Activated CD4-positive, alpha-beta memory T cell treated with anti-CD3 and anti-CD28 coated beads for 36 hours (primary cell): ENCODE results near the gene CDT1. TPM values are rescaled to one million over a fixed set of nuclear protein-coding genes. Genes with fewer than 3 reads are reported as not detected.

ENCODE experiments used
- CTCF ChIA-PET: fragments of 350-600 bp; sonication (Branson Sonifier 250); formaldehyde crosslinking; loops from one replicate; lab custom pipeline; 2021; ENCODE audit warnings: antibody characterized with exemption, inconsistent platforms; lab: Charles Lee
- POLR2A ChIA-PET: fragments of 350-600 bp; sonication (Branson Sonifier 250); formaldehyde crosslinking; loops from one replicate; lab custom pipeline; 2021; ENCODE audit warnings: antibody characterized with exemption; lab: Charles Lee
- DNase-seq: peaks from one replicate; pipeline ENCODE4 v3.0.0-alpha.2; 2020
- H3K27ac Mint-ChIP-seq: one replicate; pipeline ENCODE4 v1.8.0; 2021; ENCODE audit warnings: mixed read lengths
- H3K27me3 Mint-ChIP-seq: one replicate; pipeline ENCODE4 v1.8.0; 2021; ENCODE audit warnings: mixed read lengths
- H3K36me3 Mint-ChIP-seq: one replicate; pipeline ENCODE4 v1.8.0; 2021; ENCODE audit warnings: mixed read lengths
- H3K4me1 Mint-ChIP-seq: one replicate; pipeline ENCODE4 v1.8.0; 2021; ENCODE audit warnings: low read depth, mixed read lengths
- H3K4me3 Mint-ChIP-seq: one replicate; pipeline ENCODE4 v1.8.0; 2021; ENCODE audit warnings: mild to moderate bottlenecking, mixed read lengths
- H3K9me3 Mint-ChIP-seq: one replicate; pipeline ENCODE4 v1.8.0; 2021; ENCODE audit warnings: mixed read lengths
- intact Hi-C: fragments of 100-400 bp; cut with micrococcal nuclease; formaldehyde crosslinking; loops from one replicate; pipeline ENCODE4 v1.15.1; 2023
- total RNA-seq, 2 experiments: library from RNA; stranded (reverse); gene quantifications; one replicate each; pipeline ENCODE4 v1.2.3, GENCODE V29; 2021

Gene CDT1
- 100 to 1,000 TPM; 169 to 183 TPM for total RNA-seq

GRCh38 chr16:88803264-88803987 is at the start of gene CDT1:
TSS of gene CDT1 (plus strand) at chr16:88803789. CDS start at chr16:88803832, 43 bp downstream.
- H3K4me1 Mint-ChIP-seq = peaks cover 27% of the 10 kb centered on the region
- peak within 1 kb of the TSS; percentile 91 for H3K27ac Mint-ChIP-seq
- H3K36me3 Mint-ChIP-seq = peaks cover 41% of the 10 kb centered on the region
- no peaks in the 10 kb centered on the region for H3K27me3 Mint-ChIP-seq
- H3K9me3 Mint-ChIP-seq = no peaks in the 10 kb centered on the region
- ChIA-PET POLR2A (interaction anchor here (0.6 to 1.8 kb wide), 6 partner anchors 7 to 54 kb away, joined by 4 to 10 read pairs (median 4); partner anchors contain the start of gene APRT), CTCF (interaction anchor here (0.8 to 1.2 kb wide), 4 partner anchors 8 to 66 kb away, joined by 3 to 7 read pairs (median 4); partner anchors contain the start of genes APRT and PIEZO1)
- peak; percentile 90 for DNase-seq
- intact Hi-C loops = loop anchor here (1.0 to 5.0 kb wide), 2 partner anchors 9 to 96 kb away; partner anchors contain the start of genes CTU2 and RNF166
- H3K4me3 Mint-ChIP-seq = peak within 1 kb of the TSS; percentile 84

DNA sequence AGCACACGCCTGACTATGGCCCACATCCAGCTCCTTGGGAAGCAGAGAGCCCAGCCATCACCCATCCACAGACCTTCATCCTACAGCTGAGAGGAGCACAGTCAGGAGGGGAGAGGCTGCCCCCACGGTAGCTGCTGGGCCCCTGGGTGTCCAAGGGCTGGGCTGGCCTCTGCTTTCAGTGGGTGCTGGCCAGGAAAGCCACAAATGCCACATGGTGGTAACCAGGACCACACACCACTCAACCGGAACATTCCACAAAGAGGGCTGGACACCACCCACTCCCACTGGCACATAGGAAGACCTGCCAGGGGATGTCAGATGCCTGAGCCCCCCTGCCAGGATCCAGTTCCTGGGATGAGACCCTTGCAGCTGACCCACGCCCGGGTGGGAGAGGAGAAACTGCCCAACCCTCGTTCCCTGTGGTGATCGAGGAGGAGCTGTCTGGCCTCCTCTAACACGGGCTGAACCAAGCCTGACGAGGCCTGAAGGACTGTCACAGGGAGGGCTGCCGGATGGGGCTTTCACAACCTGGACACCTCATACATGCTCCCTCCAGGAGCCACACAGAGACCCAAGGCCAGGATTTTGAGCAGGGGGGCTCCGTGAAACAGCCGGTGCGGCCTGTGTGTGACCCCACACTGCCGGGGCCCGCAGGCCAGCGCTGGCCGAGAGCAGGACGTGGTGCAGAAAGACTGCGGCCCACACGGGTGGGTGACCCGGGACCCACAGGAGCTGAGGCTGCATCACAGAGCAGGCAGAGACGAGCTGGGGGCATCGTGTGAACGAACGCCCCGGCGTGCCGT is 49.3 kb upstream of the CDT1 start:
- intact Hi-C loops = no loop called here
- POLR2A ChIA-PET = no interaction called here
- no peak overlapping the region for H3K27ac Mint-ChIP-seq
- CTCF ChIA-PET = interaction anchor here (1.4 to 1.6 kb wide), 3 partner anchors 9 to 17 kb away, joined by 5 to 6 read pairs (median 5); no protein-coding TSS in a partner anchor
- H3K4me3 Mint-ChIP-seq = no peak overlapping the region
- H3K9me3 Mint-ChIP-seq = no peaks in the 10 kb centered on the region
- H3K36me3 Mint-ChIP-seq = peaks cover 4% of the 10 kb centered on the region
- no peak for DNase-seq
- H3K4me1 Mint-ChIP-seq = peaks cover 17% of the 10 kb centered on the region
- H3K27me3 Mint-ChIP-seq = no peaks in the 10 kb centered on the region

DNA sequence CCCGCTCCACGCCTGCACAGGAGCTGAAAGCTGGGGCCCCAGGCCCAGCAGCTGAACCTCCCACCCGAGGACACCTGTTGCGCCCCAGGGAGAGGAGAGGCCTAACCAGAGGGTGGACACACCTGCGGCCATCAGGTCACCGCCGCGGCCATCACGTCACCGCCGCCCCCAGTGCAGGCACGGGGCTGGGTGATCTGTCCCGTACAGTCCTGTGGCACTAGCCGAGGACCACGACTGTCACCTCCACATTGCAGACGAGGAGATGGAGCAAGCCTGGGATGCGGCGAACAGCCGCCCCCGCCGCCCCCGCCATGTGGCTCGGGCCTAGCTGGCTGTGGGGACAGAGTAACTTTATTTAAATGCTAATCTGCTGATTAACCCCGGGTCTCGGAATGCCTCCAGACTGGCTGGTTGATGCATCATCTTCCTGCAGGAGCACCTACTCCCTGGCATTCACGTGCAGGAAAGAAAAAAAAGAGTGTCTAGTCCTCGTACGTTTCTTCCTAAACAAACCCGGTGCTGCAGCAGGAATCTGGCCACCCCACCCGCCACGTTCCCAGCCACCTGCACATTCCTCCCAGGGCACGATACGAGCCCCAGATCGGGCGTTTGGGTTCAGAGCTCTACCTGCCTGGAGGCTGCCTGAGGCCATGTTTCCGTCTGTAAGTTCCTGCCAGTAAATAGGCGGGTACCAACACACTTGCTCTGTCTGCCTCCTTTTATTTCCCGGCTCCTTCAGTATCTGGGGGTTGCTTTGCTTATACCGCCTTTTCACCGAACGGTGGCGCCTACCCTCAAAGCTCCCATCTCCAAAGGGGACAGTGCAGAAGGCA is 48.5 kb upstream of the CDT1 start:
- Mint-ChIP-seq H3K27ac (no peak overlapping the region), H3K9me3 (no peaks in the 10 kb centered on the region), H3K36me3 (peaks cover 4% of the 10 kb centered on the region), H3K4me1 (peaks cover 24% of the 10 kb centered on the region), H3K27me3 (no peaks in the 10 kb centered on the region), H3K4me3 (no peak overlapping the region)
- CTCF ChIA-PET = interaction anchor here (1.4 to 1.6 kb wide), 2 partner anchors 10 to 18 kb away, joined by 5 to 6 read pairs; no protein-coding TSS in a partner anchor
- POLR2A ChIA-PET = interaction anchor here (0.8 kb wide), 1 partner anchor 41 kb away, joined by 3 read pairs; no protein-coding TSS in a partner anchor
- intact Hi-C loops = no loop called here
- DNase-seq = no peak

DNA sequence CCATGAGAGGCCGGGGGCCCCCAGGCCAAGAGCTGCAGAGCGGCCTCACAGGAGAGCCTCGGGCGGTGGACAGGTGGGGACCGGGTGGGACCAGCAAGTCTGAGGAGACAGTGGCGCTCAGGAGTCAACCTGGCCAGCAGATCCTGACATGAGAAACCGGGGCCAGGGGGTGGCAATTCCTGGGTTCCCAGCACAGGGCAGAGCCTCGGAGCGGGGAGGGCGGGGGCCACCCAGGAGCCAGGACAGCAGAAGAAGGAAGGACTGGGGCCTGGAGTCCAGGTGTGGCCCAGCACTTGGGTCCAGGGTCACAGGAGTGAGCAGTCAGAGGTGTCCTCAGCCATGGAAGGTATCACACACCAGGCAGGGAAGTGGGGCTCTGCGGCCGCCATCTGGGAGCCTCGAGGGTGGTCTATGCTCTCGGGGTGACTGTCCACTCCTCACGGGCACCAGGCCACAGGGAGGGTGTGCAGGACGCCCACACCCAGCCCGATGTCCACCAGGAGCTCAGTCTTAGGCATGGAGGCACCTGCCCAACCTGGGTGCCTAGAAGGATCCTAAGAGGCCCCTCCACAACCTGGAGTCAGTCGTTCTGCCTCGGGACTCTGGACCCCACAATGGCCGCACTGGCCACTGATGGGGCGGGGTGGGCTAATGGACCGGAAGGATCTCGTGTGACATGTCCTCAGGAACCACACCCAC is 47.7 kb upstream of the CDT1 start:
- no peak for DNase-seq
- POLR2A ChIA-PET = interaction anchor here (0.8 kb wide), 1 partner anchor 41 kb away, joined by 3 read pairs; no protein-coding TSS in a partner anchor
- intact Hi-C loops = no loop called here
- Mint-ChIP-seq H3K9me3 (no peaks in the 10 kb centered on the region), H3K27me3 (no peaks in the 10 kb centered on the region), H3K27ac (no peak overlapping the region), H3K36me3 (peaks cover 4% of the 10 kb centered on the region), H3K4me1 (peaks cover 29% of the 10 kb centered on the region), H3K4me3 (no peak overlapping the region)
- CTCF ChIA-PET = interaction anchor here (1.4 kb wide), 1 partner anchor 19 kb away, joined by 6 read pairs; no protein-coding TSS in a partner anchor

- no peaks in the 10 kb centered on the region for H3K27me3 Mint-ChIP-seq
- CTCF ChIA-PET = interaction anchor here (1.2 to 4.0 kb wide), 3 partner anchors 15 to 24 kb away, joined by 8 to 35 read pairs (median 9); no protein-coding TSS in a partner anchor
- intact Hi-C loops = no loop called here
- no peak overlapping the region for H3K4me3 Mint-ChIP-seq
- peak overlapping the region; percentile 61 for H3K27ac Mint-ChIP-seq
- DNase-seq = no peak
- peaks cover 32% of the 10 kb centered on the region for H3K4me1 Mint-ChIP-seq
- no peaks in the 10 kb centered on the region for H3K9me3 Mint-ChIP-seq
- POLR2A ChIA-PET = no interaction called here
- no peaks in the 10 kb centered on the region for H3K36me3 Mint-ChIP-seq
Measured at GRCh38 chr16:88758227-88758943, 45.2 kb upstream of the CDT1 start.

DNA sequence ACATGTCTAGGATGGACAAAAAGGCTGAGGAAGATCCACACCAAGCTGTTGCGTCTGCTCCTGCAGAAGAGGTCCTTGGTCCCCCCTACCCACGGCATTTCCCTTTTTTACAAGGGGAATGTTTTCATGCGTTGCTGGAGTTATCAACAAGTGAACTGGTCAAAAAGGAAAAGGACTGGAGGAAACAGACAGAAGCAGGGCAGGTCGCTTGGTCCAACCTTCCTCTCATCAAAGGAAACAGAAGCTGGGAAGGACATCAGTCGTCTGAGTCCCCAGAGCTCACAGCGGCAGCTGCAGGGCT is 44.7 kb upstream of the CDT1 start:
- Mint-ChIP-seq H3K4me3 (no peak overlapping the region), H3K9me3 (no peaks in the 10 kb centered on the region), H3K4me1 (peaks cover 31% of the 10 kb centered on the region), H3K36me3 (no peaks in the 10 kb centered on the region), H3K27me3 (no peaks in the 10 kb centered on the region), H3K27ac (peak overlapping the region; percentile 61)
- DNase-seq = no peak
- POLR2A ChIA-PET = interaction anchor here (1.5 kb wide), 1 partner anchor 23 kb away, joined by 5 read pairs; no protein-coding TSS in a partner anchor
- intact Hi-C loops = no loop called here
- CTCF ChIA-PET = interaction anchor here (1.1 to 4.0 kb wide), 5 partner anchors 16 to 71 kb away, joined by 3 to 35 read pairs (median 8); no protein-coding TSS in a partner anchor

GRCh38 chr16:88759245-88759975 is 44.2 kb upstream of the CDT1 start:
- peak overlapping the region; percentile 18 for H3K4me3 Mint-ChIP-seq
- DNase-seq = peak; percentile 72
- H3K9me3 Mint-ChIP-seq = no peaks in the 10 kb centered on the region
- no peaks in the 10 kb centered on the region for H3K36me3 Mint-ChIP-seq
- peak overlapping the region; percentile 61 for H3K27ac Mint-ChIP-seq
- peaks cover 31% of the 10 kb centered on the region for H3K4me1 Mint-ChIP-seq
- intact Hi-C loops = no loop called here
- POLR2A ChIA-PET = interaction anchor here (0.9 to 1.5 kb wide), 2 partner anchors 11 to 22 kb away, joined by 3 to 5 read pairs; no protein-coding TSS in a partner anchor
- CTCF ChIA-PET = interaction anchor here (1.1 to 4.0 kb wide), 5 partner anchors 16 to 72 kb away, joined by 3 to 35 read pairs (median 8); no protein-coding TSS in a partner anchor
- no peaks in the 10 kb centered on the region for H3K27me3 Mint-ChIP-seq

DNA sequence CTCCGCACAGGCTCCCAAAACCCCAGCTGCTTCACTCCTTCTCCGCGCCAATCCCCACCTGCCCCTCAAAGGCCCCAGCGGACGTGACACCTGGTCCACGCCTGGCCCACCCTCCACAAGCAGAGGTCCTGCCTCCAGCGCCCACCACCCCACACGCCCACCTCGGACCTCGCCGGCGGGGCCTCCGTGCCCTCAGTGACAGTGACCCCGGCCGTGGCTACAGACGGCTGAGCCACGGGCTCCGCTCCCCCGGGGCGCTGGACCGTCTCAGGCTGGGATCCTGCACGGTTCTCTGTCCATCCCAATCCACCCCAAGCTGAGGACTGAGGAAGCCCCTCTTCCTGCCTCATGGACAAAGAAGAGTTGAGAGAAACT is 43.6 kb upstream of the CDT1 start:
- no peaks in the 10 kb centered on the region for H3K27me3 Mint-ChIP-seq
- POLR2A ChIA-PET = interaction anchor here (0.9 to 1.5 kb wide), 2 partner anchors 10 to 21 kb away, joined by 3 to 5 read pairs; no protein-coding TSS in a partner anchor
- H3K36me3 Mint-ChIP-seq = no peaks in the 10 kb centered on the region
- DNase-seq = no peak
- no peak overlapping the region for H3K4me3 Mint-ChIP-seq
- no peaks in the 10 kb centered on the region for H3K9me3 Mint-ChIP-seq
- CTCF ChIA-PET = interaction anchor here (0.7 to 4.0 kb wide), 6 partner anchors 17 to 80 kb away, joined by 3 to 35 read pairs (median 6); no protein-coding TSS in a partner anchor
- peaks cover 31% of the 10 kb centered on the region for H3K4me1 Mint-ChIP-seq
- intact Hi-C loops = no loop called here
- peak overlapping the region; percentile 8 for H3K27ac Mint-ChIP-seq

DNA sequence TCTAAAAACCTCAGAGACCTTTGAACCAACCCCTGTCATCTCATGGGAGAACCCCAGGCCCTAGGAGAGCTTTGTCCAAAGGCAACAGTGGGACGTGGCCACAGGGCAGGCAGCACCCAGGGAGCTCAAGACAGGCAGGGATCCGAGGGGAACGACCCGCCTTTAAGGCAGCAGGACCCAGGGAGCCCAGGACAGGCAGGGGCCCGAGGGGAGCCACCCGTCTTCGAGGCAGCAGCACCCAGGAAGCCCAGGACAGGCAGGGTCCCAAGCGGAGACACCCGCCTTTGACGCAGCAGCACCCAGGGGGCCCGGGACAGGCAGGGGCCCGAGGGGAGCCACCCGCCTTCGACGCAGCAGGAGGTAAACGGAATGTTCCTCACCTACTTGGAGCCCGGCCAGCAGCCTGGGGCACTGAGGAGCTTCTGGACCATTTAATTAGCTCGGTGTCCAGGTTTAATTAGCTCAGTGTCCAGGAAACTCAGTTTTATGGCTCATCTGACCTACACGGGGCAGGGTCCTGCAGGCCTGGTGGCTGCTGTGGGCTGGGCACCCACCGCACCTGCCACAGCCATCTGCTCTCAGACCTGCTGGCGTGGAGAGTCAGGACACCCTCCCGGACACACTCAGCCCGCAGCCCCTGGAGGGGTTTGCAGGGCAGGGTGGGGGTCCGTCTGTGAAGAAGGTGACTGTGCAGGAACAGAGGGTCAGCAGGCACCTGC is 43.0 kb upstream of the CDT1 start:
- no peak for DNase-seq
- Mint-ChIP-seq H3K27me3 (no peaks in the 10 kb centered on the region), H3K36me3 (no peaks in the 10 kb centered on the region), H3K4me3 (no peak overlapping the region), H3K9me3 (no peaks in the 10 kb centered on the region), H3K27ac (peak overlapping the region; percentile 8), H3K4me1 (peaks cover 33% of the 10 kb centered on the region)
- POLR2A ChIA-PET = interaction anchor here (1.5 kb wide), 1 partner anchor 21 kb away, joined by 5 read pairs; no protein-coding TSS in a partner anchor
- intact Hi-C loops = no loop called here
- CTCF ChIA-PET = interaction anchor here (0.7 to 4.0 kb wide), 3 partner anchors 17 to 80 kb away, joined by 4 to 35 read pairs (median 7); no protein-coding TSS in a partner anchor
